Endothelial cell of umbilical vein (primary cell): ENCODE data around the gene LIPT1. TPM values are rescaled to one million over a fixed set of nuclear protein-coding genes. Genes with fewer than 3 reads are reported as not detected.
"Not testable (repeated sequence)": the region's sequence is repeated elsewhere in the genome, so short reads cannot be mapped to it uniquely, and the experiment has no call there.

Experiments used
- BruUV-seq: library from RNA; stranded (reverse); fragments of 400-500 nt; replicated peaks from 2 replicates; lab custom pipeline; 2021; lab: Mats Ljungman, UMichigan
- CTCF ChIA-PET: fragments of 300-600, 350-600 bp; sonication (Branson Sonifier 250); formaldehyde crosslinking; loops from one replicate; lab custom pipeline; 2021; ENCODE audit warnings: antibody characterized with exemption, inconsistent platforms; lab: Charles Lee
- POLR2A ChIA-PET: fragments of 300-600, 350-600 bp; sonication (Branson Sonifier 250); formaldehyde crosslinking; loops from one replicate; lab custom pipeline; 2021; ENCODE audit warnings: antibody characterized with exemption, inconsistent platforms; lab: Charles Lee
- DNase-seq: peaks from one replicate; pipeline ENCODE4 v3.0.0-alpha.2; 2011; ENCODE audit warnings: low read depth, low spot score
- FAIRE-seq: peaks from 2 replicates; lab custom pipeline; 2011; peaks lifted over from hg19 to GRCh38; lab: Jason Lieb, UNC
- H2AFZ ChIP-seq: 2 replicates; pipeline ENCODE4 v1.6.0; 2012; ENCODE audit warnings: low read depth, low read length, control low read depth, inconsistent platforms
- H3K27ac ChIP-seq: 2 replicates; pipeline ENCODE4 v1.5.1; 2011; ENCODE audit warnings: low read depth, mild to moderate bottlenecking, control low read depth, low read length, moderate library complexity; ENCODE audit not compliant: insufficient read depth
- H3K27me3 ChIP-seq, 2 experiments: 2 replicates each; pipeline versions ENCODE4 v1.6.0 to v1.6.1; 2011; ENCODE audit warnings: low read length in 2 of 2, mixed read lengths in 1 of 2; ENCODE audit not compliant: control insufficient read depth in 2 of 2, insufficient read depth in 2 of 2
- H3K36me3 ChIP-seq, 2 experiments: 2 replicates in 1 of 2; 3 replicates in 1 of 2; pipeline ENCODE4 v1.5.1; 2011; ENCODE audit warnings: low read length in 2 of 2, mild to moderate bottlenecking in 1 of 2, moderate library complexity in 1 of 2; ENCODE audit not compliant: control insufficient read depth in 2 of 2, insufficient read depth in 2 of 2; ENCODE audit errors: extremely low read depth in 1 of 2
- H3K4me1 ChIP-seq: 3 replicates; pipeline ENCODE4 v1.5.1; 2011; ENCODE audit warnings: mild to moderate bottlenecking, low read length; ENCODE audit not compliant: control insufficient read depth, insufficient read depth; ENCODE audit errors: extremely low read depth
- H3K4me2 ChIP-seq: 2 replicates; pipeline ENCODE4 v1.6.1; 2011; ENCODE audit warnings: low read length, control low read depth, mixed read lengths; ENCODE audit not compliant: insufficient read depth
- H3K4me3 ChIP-seq, 3 experiments: fragments of 200-600 bp in 1 of 3; sonication (generic), shearing (Covaris generic) in 1 of 3; replicated peaks in 1 of 3; 2 replicates each; pipeline ENCODE4 v1.5.1; 2011 to 2016; ENCODE audit warnings: control low read depth in 3 of 3, low read length in 3 of 3, mild to moderate bottlenecking in 2 of 3, inconsistent platforms in 1 of 3, low read depth in 1 of 3, moderate library complexity in 1 of 3; ENCODE audit not compliant: insufficient read depth in 1 of 3
- H3K79me2 ChIP-seq: 2 replicates; pipeline ENCODE4 v1.6.0; 2012; ENCODE audit warnings: low read length, inconsistent platforms; ENCODE audit not compliant: control insufficient read depth, insufficient read depth
- H3K9ac ChIP-seq: replicated peaks from 2 replicates; pipeline ENCODE3; 2011; ENCODE audit warnings: low read length, control low read depth; ENCODE audit not compliant: insufficient read depth; ENCODE audit errors: extremely low read depth
- H3K9me1 ChIP-seq: replicated peaks from 3 replicates; pipeline ENCODE4 v1.6.0; 2011; ENCODE audit warnings: mild to moderate bottlenecking, low read length; ENCODE audit not compliant: control insufficient read depth, insufficient read depth; ENCODE audit errors: extremely low read depth
- H3K9me3 ChIP-seq: replicated peaks from 2 replicates; pipeline ENCODE4 v1.5.1; 2012; ENCODE audit warnings: low read length, inconsistent platforms; ENCODE audit not compliant: control insufficient read depth, insufficient read depth
- H4K20me1 ChIP-seq: replicated peaks from 2 replicates; pipeline ENCODE3; 2011; ENCODE audit warnings: mild to moderate bottlenecking, low read length; ENCODE audit not compliant: control insufficient read depth, insufficient read depth; ENCODE audit errors: extremely low read depth
- CTCF ChIP-seq, 2 donors: IDR thresholded peaks; 1 replicate in 1 of 2; 2 replicates in 1 of 2; pipeline ENCODE4 v1.5.1; 2011; ENCODE audit warnings: low read length in 2 of 2, mild to moderate bottlenecking in 2 of 2, moderate library complexity in 2 of 2, control low read depth in 1 of 2, inconsistent platforms in 1 of 2, low read depth in 1 of 2; ENCODE audit not compliant: insufficient read depth in 1 of 2; ENCODE audit errors: extremely low read depth in 1 of 2
- EZH2 ChIP-seq: IDR thresholded peaks from 2 replicates; pipeline ENCODE4 v1.6.1; 2012; ENCODE audit warnings: borderline replicate concordance, low read depth, mild to moderate bottlenecking, moderate library complexity, low read length, inconsistent platforms; ENCODE audit not compliant: severe bottlenecking
- FOS ChIP-seq: IDR thresholded peaks from 2 replicates; pipeline ENCODE4 v1.6.1; 2011; ENCODE audit warnings: mild to moderate bottlenecking, low read length, moderate library complexity, borderline replicate concordance; ENCODE audit not compliant: insufficient read depth
- GATA2 ChIP-seq: IDR thresholded peaks from 2 replicates; pipeline ENCODE4 v1.7.0; 2011; ENCODE audit warnings: low read depth, mild to moderate bottlenecking, moderate library complexity, mixed read lengths, low read length; ENCODE audit not compliant: insufficient read length, insufficient read depth
- JUN ChIP-seq: IDR thresholded peaks from 2 replicates; pipeline ENCODE4 v1.6.1; 2011; ENCODE audit warnings: borderline replicate concordance, low read depth; ENCODE audit not compliant: insufficient read length, insufficient read depth
- MAX ChIP-seq: IDR thresholded peaks from 2 replicates; pipeline ENCODE4 v1.6.1; 2011; ENCODE audit not compliant: insufficient read depth, insufficient read length
- MYC ChIP-seq: IDR thresholded peaks from one replicate; pipeline ENCODE4 v1.6.1; 2011; ENCODE audit warnings: mild to moderate bottlenecking, low read depth, low read length
- POLR2A ChIP-seq: IDR thresholded peaks from 2 replicates; pipeline ENCODE4 v1.6.1; 2012; ENCODE audit warnings: low read depth, mild to moderate bottlenecking, control low read depth, low read length
- POLR2AphosphoS5 ChIP-seq: IDR thresholded peaks from 2 replicates; pipeline ENCODE4 v1.6.1; 2012; ENCODE audit warnings: low read depth, mild to moderate bottlenecking, control low read depth, low read length, moderate library complexity; ENCODE audit not compliant: insufficient read depth
- dilution Hi-C: fragments of 300-500 bp; cut with MboI; formaldehyde crosslinking; loops from one replicate; pipeline ENCODE4 v1.15.0; 2019; ENCODE audit warnings: low sequenced_read_pairs; ENCODE audit not compliant: extremely low pct_ligation_motif_present
- intact Hi-C: fragments of 100-400 bp; cut with micrococcal nuclease; formaldehyde crosslinking; loops from one replicate; pipeline ENCODE4 v1.10.0; 2022
- polyA plus RNA-seq, 4 experiments: library from polyadenylated mRNA; depleted of rRNA in 3 of 4; stranded (reverse) in 3 of 4; unstranded in 1 of 4; fragments of >200 nt; gene quantifications; 2 replicates each; pipeline versions ENCODE4 v1.2.1 to v1.2.3, GENCODE V29; 2011 to 2012; ENCODE audit warnings: missing spikeins in 1 of 4
- total RNA-seq: library from RNA; stranded (reverse); gene quantifications from 2 replicates; pipeline ENCODE4 v1.2.3, GENCODE V29; 2021

LIPT1 gene
- total and polyA plus RNA-seq, 2 donors (not counting 3 experiments of a cell fraction or from before 2014, with no cell fraction given): 3.3 to 4.8 TPM

GRCh38 chr2:99127981-99128380, 26.8 kb upstream of the LIPT1 start:
- no peaks in the 10 kb centered on the region for H4K20me1 ChIP-seq
- no peak overlapping the region for H3K4me3 ChIP-seq
- no peak overlapping the region for H3K9ac ChIP-seq
- no peak for TF ChIP-seq POLR2A
- no peak for TF ChIP-seq POLR2AphosphoS5
- TF ChIP-seq CTCF (IDR thresholded peaks at IDR 0.05; ENCODE audit: extremely low read depth in 1 of 2, insufficient read depth in 1 of 2, low read depth in 1 of 2, low read length in 2 of 2): no peak
- no peak for TF ChIP-seq EZH2
- TF ChIP-seq JUN: no peak
- no peak for TF ChIP-seq MYC
- no peak for TF ChIP-seq FOS
- TF ChIP-seq GATA2: no peak
- no peak for TF ChIP-seq MAX
- H3K27ac ChIP-seq: no peak overlapping the region
- no peak overlapping the region for H2AFZ ChIP-seq
- no peaks in the 10 kb centered on the region for H3K4me1 ChIP-seq
- DNase-seq: no peak
- no TSS peak for BruUV-seq
- CTCF ChIA-PET: interaction anchor here (1.0 to 1.9 kb wide), 2 partner anchors 9 to 431 kb away, joined by 3 to 8 read pairs; no protein-coding TSS in a partner anchor
- dilution Hi-C loops (no loop called here), intact Hi-C loops (no loop called here)
- no peak overlapping the region for H3K4me2 ChIP-seq
- H3K79me2 ChIP-seq: no peaks in the 10 kb centered on the region
- no peaks in the 10 kb centered on the region for H3K36me3 ChIP-seq
- no peaks in the 10 kb centered on the region for H3K9me1 ChIP-seq
- FAIRE-seq: no peak
- H3K27me3 ChIP-seq: no peaks in the 10 kb centered on the region
- POLR2A ChIA-PET: no interaction called here
- no peaks in the 10 kb centered on the region for H3K9me3 ChIP-seq

GRCh38 chr2:99135044-99135556, 19.7 kb upstream of the LIPT1 start:
- H3K4me3 ChIP-seq, POLR2A ChIA-PET, H4K20me1 ChIP-seq, H2AFZ ChIP-seq, H3K9me1 ChIP-seq, BruUV-seq, H3K4me2 ChIP-seq, H3K9me3 ChIP-seq, DNase-seq, H3K36me3 ChIP-seq, dilution Hi-C loops, FAIRE-seq, H3K27ac ChIP-seq, H3K9ac ChIP-seq, H3K79me2 ChIP-seq, H3K4me1 ChIP-seq, intact Hi-C loops: not testable (repeated sequence)
- peaks cover 17% of the 10 kb centered on the region in 2 experiments for H3K27me3 ChIP-seq
- CTCF ChIA-PET: interaction anchor here (0.9 kb wide), 1 partner anchor 8 kb away, joined by 4 read pairs; no protein-coding TSS in a partner anchor
